ENCODE results near the gene FLYWCH2. TPM values are rescaled to one million over a fixed set of nuclear protein-coding genes. Genes with fewer than 3 reads are reported as not detected.

Gene FLYWCH2
- total RNA-seq, 2 donors from 2014 or later = 52.2 to 53.2 TPM

GRCh38 chr16:2946649-2947048 is 63.6 kb downstream of the FLYWCH2 start:
- no peak for DNase-seq (ENCODE audit: low spot score)
- Histone ChIP-seq H3K36me3 (peaks cover 23% of the 10 kb centered on the region), H3K9me3 (no peaks in the 10 kb centered on the region), H3K27me3 (replicated peaks; ENCODE audit: insufficient read depth) (no peaks in the 10 kb centered on the region), H3K27ac (no peak overlapping the region), H3K4me1 (ENCODE audit: control insufficient read depth in 1 of 2, low read depth in 2 of 2) (no peaks in the 10 kb centered on the region), H3K4me3 (no peak overlapping the region)
- no peak for ATAC-seq (ENCODE audit: insufficient number of reproducible peaks, low FRiP score, low read depth)
- TF ChIP-seq, protein P1, sequence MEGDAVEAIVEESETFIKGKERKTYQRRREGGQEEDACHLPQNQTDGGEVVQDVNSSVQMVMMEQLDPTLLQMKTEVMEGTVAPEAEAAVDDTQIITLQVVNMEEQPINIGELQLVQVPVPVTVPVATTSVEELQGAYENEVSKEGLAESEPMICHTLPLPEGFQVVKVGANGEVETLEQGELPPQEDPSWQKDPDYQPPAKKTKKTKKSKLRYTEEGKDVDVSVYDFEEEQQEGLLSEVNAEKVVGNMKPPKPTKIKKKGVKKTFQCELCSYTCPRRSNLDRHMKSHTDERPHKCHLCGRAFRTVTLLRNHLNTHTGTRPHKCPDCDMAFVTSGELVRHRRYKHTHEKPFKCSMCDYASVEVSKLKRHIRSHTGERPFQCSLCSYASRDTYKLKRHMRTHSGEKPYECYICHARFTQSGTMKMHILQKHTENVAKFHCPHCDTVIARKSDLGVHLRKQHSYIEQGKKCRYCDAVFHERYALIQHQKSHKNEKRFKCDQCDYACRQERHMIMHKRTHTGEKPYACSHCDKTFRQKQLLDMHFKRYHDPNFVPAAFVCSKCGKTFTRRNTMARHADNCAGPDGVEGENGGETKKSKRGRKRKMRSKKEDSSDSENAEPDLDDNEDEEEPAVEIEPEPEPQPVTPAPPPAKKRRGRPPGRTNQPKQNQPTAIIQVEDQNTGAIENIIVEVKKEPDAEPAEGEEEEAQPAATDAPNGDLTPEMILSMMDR (IDR thresholded peaks at IDR 0.05) = no peak

Other genes with a start within 250 kb of the FLYWCH2 start
- gene KCTD5, start 200.7 kb upstream of the FLYWCH2 start, total RNA-seq = 10 to 100 TPM; 13.8 to 19.2 TPM
- gene PRSS27, start 163.0 kb upstream of the FLYWCH2 start, total RNA-seq = 1 to 10 TPM; 4.4 to 8.7 TPM
- 100 to 1,000 TPM; 476 to 541 TPM for gene SRRM2, start 130.6 kb upstream of the FLYWCH2 start, total RNA-seq
- 100 to 1,000 TPM; 269 to 518 TPM for gene ELOB, start 105.9 kb upstream of the FLYWCH2 start, total RNA-seq
- not detected for gene PRSS33, start 95.7 kb upstream of the FLYWCH2 start, total RNA-seq
- not detected for gene PRSS41, start 84.7 kb upstream of the FLYWCH2 start, total RNA-seq
- gene PRSS21, start 66.0 kb upstream of the FLYWCH2 start, total RNA-seq = under 1 TPM in 1 of 2 donors, not detected in 1; 0.54 TPM
- gene ZG16B, start 52.9 kb upstream of the FLYWCH2 start, total RNA-seq = not detected
- not detected for gene PRSS22, start 25.0 kb upstream of the FLYWCH2 start, total RNA-seq
- gene FLYWCH1, start 28.7 kb downstream of the FLYWCH2 start, total RNA-seq = 10 to 100 TPM; 65.6 to 72.8 TPM
- not detected for gene KREMEN2, start 81.1 kb downstream of the FLYWCH2 start, total RNA-seq
- 1 to 10 TPM; 3.1 to 5.8 TPM for gene PAQR4, start 86.1 kb downstream of the FLYWCH2 start, total RNA-seq
- gene PKMYT1, start 97.2 kb downstream of the FLYWCH2 start, total RNA-seq = 1 to 10 TPM in 1 of 2 donors, not detected in 1; 5.9 TPM
- gene CLDN9, start 129.7 kb downstream of the FLYWCH2 start, total RNA-seq = 1 to 10 TPM in 1 of 2 donors, not detected in 1; 1.5 TPM
- gene CLDN6, start 135.0 kb downstream of the FLYWCH2 start, total RNA-seq = not detected
- gene TNFRSF12A, start 137.2 kb downstream of the FLYWCH2 start, total RNA-seq = 100 to 1,000 TPM; 274 to 461 TPM
- 100 to 1,000 TPM in 1 of 2 donors, 10 to 100 TPM in 1; 19.9 to 120 TPM for gene HCFC1R1, start 140.7 kb downstream of the FLYWCH2 start, total RNA-seq
- 10 to 100 TPM; 19.0 to 24.7 TPM for gene THOC6, start 140.8 kb downstream of the FLYWCH2 start, total RNA-seq
- gene BICDL2, start 153.7 kb downstream of the FLYWCH2 start, total RNA-seq = 1 to 10 TPM in 1 of 2 donors, not detected in 1; 1.1 TPM
- gene MMP25, start 163.3 kb downstream of the FLYWCH2 start, total RNA-seq = 1 to 10 TPM in 1 of 2 donors, not detected in 1; 4.2 TPM
- 10 to 100 TPM; 42.4 to 55.4 TPM for gene IL32, start 182.4 kb downstream of the FLYWCH2 start, total RNA-seq
- not detected for gene ZSCAN10, start 216.1 kb downstream of the FLYWCH2 start, total RNA-seq
- gene ZNF205, start 229.4 kb downstream of the FLYWCH2 start, total RNA-seq = 10 to 100 TPM; 16.4 to 19.4 TPM

Data from thoracic aorta (tissue), 2 donors.